B cell (primary cell): ENCODE results near the gene CST6.

Experiments used
- EZH2 ChIP-seq: IDR thresholded peaks from 2 replicates; pipeline ENCODE4 v1.6.1; 2012; ENCODE audit warnings: borderline replicate concordance, low read depth, mild to moderate bottlenecking, moderate library complexity, low read length; ENCODE audit not compliant: insufficient read depth, poor library complexity, severe bottlenecking
- TF ChIP-seq, protein P1 (sequence below): fragments of 200-600 bp; IDR thresholded peaks from one replicate; pipeline ENCODE4 v1.8.0; 2022; ENCODE audit warnings: antibody characterized with exemption, mild to moderate bottlenecking

DNA sequence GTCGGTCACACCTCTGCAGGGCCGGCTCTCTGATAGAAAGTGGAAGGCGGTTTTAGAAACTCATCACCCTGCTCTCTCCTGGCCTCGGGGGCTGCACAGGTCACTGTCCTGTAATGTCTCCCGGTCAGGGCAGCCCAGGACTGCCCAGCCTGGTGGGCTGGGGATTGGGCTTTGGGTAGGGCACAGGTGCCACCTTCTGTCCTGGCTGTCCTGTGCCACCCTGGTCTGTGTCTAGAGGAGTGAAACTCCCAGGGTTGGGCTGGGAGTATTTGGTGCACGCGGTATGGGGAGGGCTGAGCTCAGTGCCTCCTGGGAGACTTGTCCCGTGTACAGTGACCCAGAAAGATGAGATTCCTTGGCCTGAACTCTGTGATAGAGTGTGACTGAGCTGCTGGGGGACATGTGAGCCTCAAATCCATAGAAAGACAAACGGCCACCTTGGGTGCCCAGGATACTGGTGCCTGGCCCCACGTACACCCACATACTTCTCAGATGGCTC is 32.5 kb upstream of the CST6 start:
- TF ChIP-seq, protein P1, sequence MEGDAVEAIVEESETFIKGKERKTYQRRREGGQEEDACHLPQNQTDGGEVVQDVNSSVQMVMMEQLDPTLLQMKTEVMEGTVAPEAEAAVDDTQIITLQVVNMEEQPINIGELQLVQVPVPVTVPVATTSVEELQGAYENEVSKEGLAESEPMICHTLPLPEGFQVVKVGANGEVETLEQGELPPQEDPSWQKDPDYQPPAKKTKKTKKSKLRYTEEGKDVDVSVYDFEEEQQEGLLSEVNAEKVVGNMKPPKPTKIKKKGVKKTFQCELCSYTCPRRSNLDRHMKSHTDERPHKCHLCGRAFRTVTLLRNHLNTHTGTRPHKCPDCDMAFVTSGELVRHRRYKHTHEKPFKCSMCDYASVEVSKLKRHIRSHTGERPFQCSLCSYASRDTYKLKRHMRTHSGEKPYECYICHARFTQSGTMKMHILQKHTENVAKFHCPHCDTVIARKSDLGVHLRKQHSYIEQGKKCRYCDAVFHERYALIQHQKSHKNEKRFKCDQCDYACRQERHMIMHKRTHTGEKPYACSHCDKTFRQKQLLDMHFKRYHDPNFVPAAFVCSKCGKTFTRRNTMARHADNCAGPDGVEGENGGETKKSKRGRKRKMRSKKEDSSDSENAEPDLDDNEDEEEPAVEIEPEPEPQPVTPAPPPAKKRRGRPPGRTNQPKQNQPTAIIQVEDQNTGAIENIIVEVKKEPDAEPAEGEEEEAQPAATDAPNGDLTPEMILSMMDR: no peak
- no peak for TF ChIP-seq EZH2
